Activated CD8-positive, alpha-beta memory T cell treated with anti-CD3 and anti-CD28 coated beads, Interleukin-2, amount 10 ng/mL, durations not matched to agents 7 days and 5 days (primary cell): Measurements from ENCODE around the gene TH. TPM values are rescaled to one million over a fixed set of nuclear protein-coding genes. Genes with fewer than 3 reads are reported as not detected.

Experiments
- ATAC-seq: fragments of 150-1000 bp; cut with Tn5 transposase; one replicate; pipeline ENCODE4 v1.10.0; 2021; ENCODE audit warnings: moderate library complexity
- CTCF ChIA-PET: fragments of 350-600 bp; sonication (Branson Sonifier 250); formaldehyde crosslinking; loops from one replicate; lab custom pipeline; 2021; ENCODE audit warnings: antibody characterized with exemption; lab: Charles Lee
- DNase-seq: peaks from one replicate; pipeline ENCODE4 v3.0.0-alpha.2; 2020
- H3K27ac Mint-ChIP-seq: one replicate; pipeline ENCODE4 v1.8.0; 2021; ENCODE audit warnings: mild to moderate bottlenecking, mixed read lengths
- H3K27me3 Mint-ChIP-seq: one replicate; pipeline ENCODE4 v1.8.0; 2021; ENCODE audit warnings: mixed read lengths
- H3K36me3 Mint-ChIP-seq: one replicate; pipeline ENCODE4 v1.8.0; 2021; ENCODE audit warnings: mild to moderate bottlenecking, mixed read lengths
- H3K4me1 Mint-ChIP-seq: one replicate; pipeline ENCODE4 v1.8.0; 2021; ENCODE audit warnings: mixed read lengths
- H3K4me3 Mint-ChIP-seq: one replicate; pipeline ENCODE4 v1.8.0; 2021; ENCODE audit warnings: mild to moderate bottlenecking, moderate library complexity, mixed read lengths
- H3K9me3 Mint-ChIP-seq: one replicate; pipeline ENCODE4 v1.8.0; 2022; ENCODE audit warnings: low read depth, mixed read lengths
- total RNA-seq, 2 experiments: library from RNA; stranded (reverse); gene quantifications; one replicate each; pipeline ENCODE4 v1.2.3, GENCODE V29; 2021

Gene TH
- total RNA-seq, 2 experiments from 2014 or later: not detected

GRCh38 chr11:2164081-2164480 lies 7.5 kb downstream of the TH start:
- Mint-ChIP-seq H3K4me1 (no peaks in the 10 kb centered on the region), H3K27ac (no peak overlapping the region), H3K4me3 (no peak overlapping the region), H3K36me3 (no peaks in the 10 kb centered on the region), H3K9me3 (no peaks in the 10 kb centered on the region), H3K27me3 (no peaks in the 10 kb centered on the region)
- CTCF ChIA-PET: interaction anchor here (0.9 to 2.8 kb wide), 3 partner anchors 10 to 256 kb away, joined by 3 to 14 read pairs (median 5); no protein-coding TSS in a partner anchor
- ATAC-seq (no peak), DNase-seq (no peak)

GRCh38 chr11:2163428-2163978 lies 8.1 kb downstream of the TH start:
- H3K4me1 Mint-ChIP-seq: no peaks in the 10 kb centered on the region
- H3K27me3 Mint-ChIP-seq: no peaks in the 10 kb centered on the region
- DNase-seq: no peak
- ATAC-seq: no peak
- CTCF ChIA-PET: interaction anchor here (0.9 to 2.8 kb wide), 3 partner anchors 12 to 330 kb away, joined by 3 to 14 read pairs (median 3); no protein-coding TSS in a partner anchor
- H3K4me3 Mint-ChIP-seq: no peak overlapping the region
- H3K36me3 Mint-ChIP-seq: no peaks in the 10 kb centered on the region
- no peak overlapping the region for H3K27ac Mint-ChIP-seq
- no peaks in the 10 kb centered on the region for H3K9me3 Mint-ChIP-seq

- H3K9me3 Mint-ChIP-seq: no peaks in the 10 kb centered on the region
- H3K4me3 Mint-ChIP-seq: no peak within 1 kb of the TSS
- no peak for ATAC-seq
- H3K36me3 Mint-ChIP-seq: no peaks in the 10 kb centered on the region
- no peak within 1 kb of the TSS for H3K27ac Mint-ChIP-seq
- no peaks in the 10 kb centered on the region for H3K4me1 Mint-ChIP-seq
- CTCF ChIA-PET: interaction anchor here (1.2 to 1.9 kb wide), 4 partner anchors 9 to 508 kb away, joined by 3 to 5 read pairs (median 4); no protein-coding TSS in a partner anchor
- no peaks in the 10 kb centered on the region for H3K27me3 Mint-ChIP-seq
- no peak for DNase-seq
Measured at GRCh38 chr11:2160736-2161259, 10.8 kb downstream of the TH start, which contains the start of gene INS. INS (minus strand) TSS chr11:2161209; CDS start chr11:2160971, 238 bp downstream.

- CTCF ChIA-PET: interaction anchor here (1.2 to 1.9 kb wide), 4 partner anchors 8 to 507 kb away, joined by 3 to 5 read pairs (median 4); no protein-coding TSS in a partner anchor
- no peaks in the 10 kb centered on the region for H3K4me1 Mint-ChIP-seq
- ATAC-seq: no peak
- no peaks in the 10 kb centered on the region for H3K27me3 Mint-ChIP-seq
- no peak overlapping the region for H3K27ac Mint-ChIP-seq
- H3K4me3 Mint-ChIP-seq: no peak overlapping the region
- no peaks in the 10 kb centered on the region for H3K36me3 Mint-ChIP-seq
- DNase-seq: no peak
- H3K9me3 Mint-ChIP-seq: no peaks in the 10 kb centered on the region
Measured at GRCh38 chr11:2159536-2160413, 11.8 kb downstream of the TH start.

- Mint-ChIP-seq H3K36me3 (no peaks in the 10 kb centered on the region), H3K4me1 (no peaks in the 10 kb centered on the region), H3K4me3 (no peak overlapping the region), H3K9me3 (no peaks in the 10 kb centered on the region), H3K27ac (no peak overlapping the region), H3K27me3 (no peaks in the 10 kb centered on the region)
- DNase-seq: no peak
- ATAC-seq: no peak
- CTCF ChIA-PET: interaction anchor here (0.8 to 3.3 kb wide), 2 partner anchors 123 to 465 kb away, joined by 3 to 15 read pairs; no protein-coding TSS in a partner anchor
Measured at GRCh38 chr11:2158966-2159365, 12.6 kb downstream of the TH start.

GRCh38 chr11:2158296-2158737 lies 13.3 kb downstream of the TH start:
- Mint-ChIP-seq H3K36me3 (no peaks in the 10 kb centered on the region), H3K4me1 (no peaks in the 10 kb centered on the region), H3K27ac (no peak overlapping the region), H3K9me3 (no peaks in the 10 kb centered on the region), H3K4me3 (no peak overlapping the region), H3K27me3 (no peaks in the 10 kb centered on the region)
- ATAC-seq: no peak
- CTCF ChIA-PET: interaction anchor here (0.8 to 3.3 kb wide), 3 partner anchors 120 to 464 kb away, joined by 3 to 15 read pairs (median 15); no protein-coding TSS in a partner anchor
- DNase-seq: no peak

- Mint-ChIP-seq H3K9me3 (no peaks in the 10 kb centered on the region), H3K27me3 (no peaks in the 10 kb centered on the region), H3K4me1 (no peaks in the 10 kb centered on the region), H3K4me3 (no peak overlapping the region), H3K36me3 (no peaks in the 10 kb centered on the region), H3K27ac (no peak overlapping the region)
- ATAC-seq (no peak), DNase-seq (no peak)
- CTCF ChIA-PET: interaction anchor here (0.7 to 3.3 kb wide), 6 partner anchors 36 to 464 kb away, joined by 3 to 15 read pairs (median 5); no protein-coding TSS in a partner anchor
Measured at GRCh38 chr11:2157294-2158040, 14.1 kb downstream of the TH start.

- DNase-seq: peak; percentile 72
- ATAC-seq: peak; percentile 40
- CTCF ChIA-PET: interaction anchor here (0.6 to 3.3 kb wide), 16 partner anchors 39 to 504 kb away, joined by 3 to 15 read pairs (median 4); no protein-coding TSS in a partner anchor
- no peaks in the 10 kb centered on the region for H3K9me3 Mint-ChIP-seq
- H3K27me3 Mint-ChIP-seq: no peaks in the 10 kb centered on the region
- H3K4me3 Mint-ChIP-seq: no peak overlapping the region
- no peak overlapping the region for H3K27ac Mint-ChIP-seq
- H3K4me1 Mint-ChIP-seq: peaks cover 3% of the 10 kb centered on the region
- H3K36me3 Mint-ChIP-seq: no peaks in the 10 kb centered on the region
Measured at GRCh38 chr11:2156416-2157182, 15.0 kb downstream of the TH start.

- H3K4me1 Mint-ChIP-seq: peaks cover 3% of the 10 kb centered on the region
- peaks cover 7% of the 10 kb centered on the region for H3K27me3 Mint-ChIP-seq
- H3K27ac Mint-ChIP-seq: no peak overlapping the region
- ATAC-seq (no peak), DNase-seq (no peak)
- no peaks in the 10 kb centered on the region for H3K9me3 Mint-ChIP-seq
- no peaks in the 10 kb centered on the region for H3K36me3 Mint-ChIP-seq
- CTCF ChIA-PET: interaction anchor here (1.2 to 3.3 kb wide), 10 partner anchors 117 to 503 kb away, joined by 3 to 15 read pairs (median 4); no protein-coding TSS in a partner anchor
- H3K4me3 Mint-ChIP-seq: no peak overlapping the region
Measured at GRCh38 chr11:2155511-2155910, 16.1 kb downstream of the TH start.

GRCh38 chr11:2154889-2155288 lies 16.7 kb downstream of the TH start:
- CTCF ChIA-PET: interaction anchor here (1.6 to 13.2 kb wide), 3 partner anchors 118 to 322 kb away, joined by 4 to 315 read pairs (median 7); no protein-coding TSS in a partner anchor
- no peak overlapping the region for H3K27ac Mint-ChIP-seq
- DNase-seq (no peak), ATAC-seq (no peak)
- H3K36me3 Mint-ChIP-seq: no peaks in the 10 kb centered on the region
- peaks cover 3% of the 10 kb centered on the region for H3K4me1 Mint-ChIP-seq
- peaks cover 14% of the 10 kb centered on the region for H3K27me3 Mint-ChIP-seq
- H3K9me3 Mint-ChIP-seq: no peaks in the 10 kb centered on the region
- H3K4me3 Mint-ChIP-seq: no peak overlapping the region

GRCh38 chr11:2154195-2154585 lies 17.4 kb downstream of the TH start:
- CTCF ChIA-PET: interaction anchor here (0.8 to 13.2 kb wide), 8 partner anchors 9 to 460 kb away, joined by 3 to 315 read pairs (median 6); partner anchors contain the start of gene SYT8
- Mint-ChIP-seq H3K4me3 (no peak overlapping the region), H3K27ac (no peak overlapping the region), H3K4me1 (peaks cover 3% of the 10 kb centered on the region), H3K9me3 (no peaks in the 10 kb centered on the region), H3K27me3 (peaks cover 16% of the 10 kb centered on the region), H3K36me3 (no peaks in the 10 kb centered on the region)
- DNase-seq (no peak), ATAC-seq (no peak)
